Adipose tissue (tissue), 3 donors: Measurements from ENCODE around the gene EML5. TPM values are rescaled to one million over a fixed set of nuclear protein-coding genes. Genes with fewer than 3 reads are reported as not detected.

Experiments
- H3K27ac ChIP-seq: one replicate; pipeline ENCODE4 v1.5.1; 2013; ENCODE audit warnings: low read depth, low read length
- WGBS, 3 donors: extraction: QIAGEN DNeasy Blood & Tissue Kit; methylation state at CpG; one replicate each; pipeline ENCODE4 v1.1.7; 2013; 5-methylcytosine and 5-hydroxymethylcytosine counted together
- polyA plus RNA-seq, 3 donors: library from polyadenylated mRNA; stranded (reverse); fragments of 200-250 nt; gene quantifications; one replicate each; pipeline ENCODE4 v1.2.3, GENCODE V29; 2013
- donor health status: healthy with polysubstance abuse.
- donor health status: Bipolar disorder and iron deficiency.
- donor health status: healthy.

Gene EML5
- polyA plus RNA-seq, 3 donors = 0.11 to 0.94 (median 0.21) TPM

DNA sequence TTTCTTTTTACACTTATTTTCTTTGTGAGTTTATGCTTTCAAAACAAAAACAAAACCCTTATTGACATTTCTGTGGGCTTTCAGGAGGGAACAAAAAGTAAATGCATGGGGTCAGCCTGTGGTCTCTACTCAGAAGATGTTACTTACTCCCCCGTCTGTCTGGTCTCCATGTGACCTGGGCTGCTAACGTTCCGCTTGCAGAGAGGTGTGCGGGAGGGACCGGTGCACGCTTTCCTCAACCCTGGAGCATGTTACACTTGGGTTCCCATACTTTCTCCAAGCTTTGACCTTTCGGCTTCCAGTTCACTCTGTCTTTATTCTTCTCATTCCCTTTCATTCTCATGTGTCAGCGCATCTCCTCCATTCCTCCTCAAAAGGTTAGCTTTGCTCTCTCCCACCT is 193.4 kb downstream of the EML5 start:
- no peak overlapping the region for H3K27ac ChIP-seq
- 92 to 94% (median 93%) methylated on average over 8 of the region's 8 CpGs for WGBS, 3 donors

DNA sequence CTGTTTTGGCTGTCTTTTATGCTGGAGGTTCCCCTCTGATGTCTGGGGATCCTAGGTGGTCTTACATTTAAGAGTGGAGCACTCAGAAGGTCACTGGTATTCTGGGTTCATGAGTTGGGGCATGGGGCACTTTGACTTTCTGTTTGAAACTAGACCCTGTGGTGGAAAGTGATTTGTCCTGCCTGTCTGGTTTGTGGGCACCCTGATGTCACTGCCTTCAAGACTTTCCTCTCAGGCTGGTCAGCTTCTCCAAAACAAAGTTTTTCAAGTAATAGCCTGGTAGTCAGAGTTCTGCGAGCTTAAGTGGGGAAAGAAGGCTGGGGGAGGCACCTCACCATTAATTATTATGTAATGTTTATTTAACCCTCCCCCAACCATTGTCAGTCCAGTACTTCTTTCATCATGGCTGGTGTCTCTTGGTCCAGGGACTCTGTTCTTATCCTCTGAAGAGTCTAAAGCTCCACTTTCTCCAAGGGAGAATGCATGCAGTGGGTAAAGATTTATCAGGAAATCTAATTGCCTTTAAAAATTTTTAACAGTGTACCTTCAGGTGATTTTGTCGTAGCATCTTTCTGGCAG is 194.6 kb downstream of the EML5 start:
- H3K27ac ChIP-seq = no peak overlapping the region
- WGBS, 3 donors = 78 to 85% (median 82%) methylated on average over 2 of the region's 2 CpGs

DNA sequence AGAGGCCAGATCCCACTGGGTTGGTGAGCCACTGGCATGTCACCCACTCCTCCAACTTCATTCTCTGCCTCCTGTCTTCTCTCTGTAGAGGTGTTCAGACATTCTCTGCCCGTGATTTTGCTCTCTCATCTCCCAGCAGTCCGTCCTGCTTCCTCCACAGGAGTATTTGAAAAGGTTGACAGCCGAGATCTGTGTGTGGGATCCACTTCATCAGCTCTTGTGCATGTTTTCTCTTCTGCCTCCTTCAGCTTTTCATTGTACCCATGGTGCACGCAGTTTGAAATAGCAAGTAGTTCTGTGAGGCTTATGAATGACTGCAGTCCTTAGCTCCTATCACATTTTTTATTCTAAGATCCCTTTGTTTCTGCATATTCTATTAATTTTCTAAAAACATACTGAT is 195.2 kb downstream of the EML5 start:
- no peak overlapping the region for H3K27ac ChIP-seq
- WGBS, 3 donors = 93 to 95% (median 94%) methylated on average over 4 of the region's 4 CpGs

- no peak overlapping the region for H3K27ac ChIP-seq
- 88 to 92% (median 89%) methylated on average over 4 of the region's 4 CpGs for WGBS, 3 donors
Observed at GRCh38 chr14:88597038-88597437, 195.7 kb downstream of the EML5 start.

DNA sequence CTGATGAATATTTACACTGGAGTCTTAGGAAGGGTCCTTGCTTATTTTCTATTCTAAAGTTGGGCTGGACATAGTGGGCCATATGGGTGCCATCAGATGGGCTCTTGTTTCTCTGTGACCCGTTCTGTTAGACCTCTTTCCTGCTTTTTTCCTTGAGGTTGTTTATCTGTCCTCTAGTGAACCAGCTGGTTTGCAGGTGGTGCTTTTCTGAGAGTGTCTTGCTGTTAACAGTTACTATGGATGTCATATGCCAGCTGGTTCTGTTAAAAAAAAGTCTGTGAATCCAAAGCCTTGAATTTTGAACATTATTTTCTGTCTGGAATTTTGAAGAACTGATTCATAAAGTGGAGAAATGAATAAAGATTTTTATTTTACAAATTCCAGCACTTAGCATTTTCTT is 200.7 kb downstream of the EML5 start:
- H3K27ac ChIP-seq = no peak overlapping the region

GRCh38 chr14:88590173-88590572 is 202.6 kb downstream of the EML5 start:
- WGBS, 3 donors = 63 to 76% (median 66%) methylated on average over 4 of the region's 4 CpGs
- H3K27ac ChIP-seq = no peak overlapping the region

More for the DNA sequence above, 200.7 kb downstream of the EML5 start:
- 0 to 67% (median 15%) methylated on average over 1 of the region's 1 CpG for WGBS, 3 donors

- H3K27ac ChIP-seq = no peak overlapping the region
- WGBS, 3 donors = 66 to 96% (median 95%) methylated on average over 5 of the region's 5 CpGs
Observed at GRCh38 chr14:88588081-88588480, 204.7 kb downstream of the EML5 start.

GRCh38 chr14:88584451-88584850 is 208.3 kb downstream of the EML5 start:
- no peak overlapping the region for H3K27ac ChIP-seq
- WGBS, 3 donors = 93 to 96% (median 95%) methylated on average over 3 of the region's 3 CpGs

GRCh38 chr14:88576222-88576621 is 216.5 kb downstream of the EML5 start:
- 90 to 98% (median 94%) methylated on average over 5 of the region's 5 CpGs for WGBS, 3 donors
- H3K27ac ChIP-seq = no peak overlapping the region

DNA sequence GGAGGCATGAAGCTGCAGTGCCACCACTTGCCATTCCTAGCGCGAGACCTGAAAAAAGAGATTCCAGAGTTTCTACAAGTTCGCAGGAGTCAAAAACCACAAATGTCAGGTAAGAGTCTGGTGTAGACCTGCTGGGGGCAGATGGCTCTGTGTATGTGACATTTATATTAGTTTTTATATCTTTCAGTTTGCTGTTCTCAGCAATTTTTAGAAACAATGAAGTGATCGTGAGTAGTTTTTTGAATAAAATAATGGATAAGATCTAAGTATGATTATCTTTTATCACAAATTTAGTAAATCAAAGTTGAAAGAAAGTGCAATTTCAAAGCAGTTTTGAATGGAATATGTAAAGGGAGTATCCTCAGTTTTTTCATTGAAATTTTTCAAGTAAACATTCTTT is 220.6 kb downstream of the EML5 start:
- no peak overlapping the region for H3K27ac ChIP-seq
- 93 to 96% (median 96%) methylated on average over 4 of the region's 4 CpGs for WGBS, 3 donors

GRCh38 chr14:88568196-88568595 is 224.6 kb downstream of the EML5 start:
- WGBS, 3 donors = 66 to 78% (median 69%) methylated on average over 3 of the region's 3 CpGs
- no peak overlapping the region for H3K27ac ChIP-seq

DNA sequence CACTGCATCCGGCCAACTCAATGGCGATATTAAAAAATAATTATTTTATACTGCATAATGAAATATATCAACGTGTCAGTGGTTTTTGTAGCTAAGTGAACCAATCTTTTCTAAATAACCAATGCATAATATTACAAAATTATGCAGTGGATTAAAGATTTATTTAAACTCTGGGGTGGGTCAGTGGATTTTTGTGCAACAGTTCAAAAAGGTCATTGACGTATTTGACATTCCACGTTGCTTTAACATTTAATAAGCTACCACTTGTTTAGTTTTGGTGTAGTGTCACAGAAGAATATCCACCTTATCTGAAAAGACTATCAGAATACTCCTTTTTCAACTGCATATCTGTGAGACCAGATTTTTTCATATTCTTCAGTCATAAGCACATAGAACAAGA is 227.3 kb downstream of the EML5 start:
- WGBS, 3 donors = 85 to 93% (median 92%) methylated on average over 5 of the region's 5 CpGs
- H3K27ac ChIP-seq = no peak overlapping the region

DNA sequence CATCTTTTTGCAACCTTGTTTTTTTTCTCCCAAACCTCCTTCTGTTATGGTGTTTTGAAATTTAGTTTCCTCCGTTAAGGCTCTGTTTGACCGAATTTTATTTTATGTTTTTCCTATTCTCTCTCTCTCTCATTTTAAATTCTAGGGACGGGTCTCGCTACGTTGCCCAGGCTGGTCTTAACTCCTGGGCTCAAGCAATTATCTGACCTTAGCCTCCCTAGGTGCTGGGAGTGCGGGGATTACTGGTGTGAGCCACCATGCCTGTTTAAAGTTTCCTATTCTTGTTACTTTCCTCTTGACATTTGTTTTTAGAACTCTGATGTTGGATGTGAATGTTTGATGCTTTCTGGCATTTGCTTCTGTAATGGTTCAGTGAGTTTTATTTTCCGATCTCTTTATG is 228.9 kb downstream of the EML5 start:
- 20 to 46% (median 39%) methylated on average over 7 of the region's 7 CpGs for WGBS, 3 donors
- H3K27ac ChIP-seq = no peak overlapping the region

GRCh38 chr14:88562831-88563686 is 229.7 kb downstream of the EML5 start, which contains the start of gene ZC3H14:
Gene ZC3H14 (plus strand): TSS chr14:88563037. CDS start chr14:88563134, 97 bp downstream.
- 0 to 1% (median 1%) methylated on average over 73 to 99 of the region's 99 CpGs for WGBS, 3 donors
- no peak within 1 kb of the TSS for H3K27ac ChIP-seq

- WGBS, 3 donors = 20 to 36% (median 23%) methylated on average over 5 of the region's 5 CpGs
- no peak overlapping the region for H3K27ac ChIP-seq
Observed at GRCh38 chr14:88562532-88562830, 230.3 kb downstream of the EML5 start.

Other genes starting within 250 kb of the EML5 start
- gene PTPN21, start 237.9 kb downstream of the EML5 start, polyA plus RNA-seq = 10 to 100 TPM in 1 of 3 donors, 1 to 10 TPM in 2; 4.4 to 17.4 (median 8.3) TPM
- gene ZC3H14, start 229.9 kb downstream of the EML5 start, polyA plus RNA-seq = 10 to 100 TPM; 18.0 to 23.5 (median 22.7) TPM
- gene TTC8, start 31.7 kb upstream of the EML5 start, polyA plus RNA-seq = 10 to 100 TPM in 1 of 3 donors, 1 to 10 TPM in 2; 6.2 to 12.1 (median 8.3) TPM